Vagina (tissue), 2 donors: Measurements from ENCODE around the gene EPHA3.

Experiments
- CTCF ChIP-seq, 3 experiments: fragments of 450-650 bp in 2 of 3; fragments of 200-600 bp in 1 of 3; sonication (generic) in 1 of 3; IDR thresholded peaks; one replicate each; pipeline ENCODE4 v1.5.1; 2017 to 2019; ENCODE audit warnings: antibody characterized with exemption in 3 of 3, mild to moderate bottlenecking in 2 of 3, moderate library complexity in 2 of 3
- POLR2A ChIP-seq, 2 donors: fragments of 450-650 bp; IDR thresholded peaks; one replicate each; pipeline ENCODE4 v1.6.1; 2017; ENCODE audit warnings: antibody characterized with exemption in 2 of 2, mild to moderate bottlenecking in 2 of 2, moderate library complexity in 2 of 2

- TF ChIP-seq POLR2A (IDR thresholded peaks at IDR 0.05), result no peak
- TF ChIP-seq CTCF (IDR thresholded peaks at IDR 0.05), result no peak
Observed at GRCh38 chr3:89392991-89393390, 285.6 kb downstream of the EPHA3 start.
